DOHH2 (cell line): Measurements from ENCODE around the gene HLCS.

Experiments used
- H3F3A ChIP-seq: fragments of 200-600 bp; sonication (generic), shearing (Covaris generic); 2 replicates; pipeline ENCODE4 v1.6.0; 2016; ENCODE audit warnings: antibody characterized with exemption, mild to moderate bottlenecking; ENCODE audit not compliant: control insufficient read depth, insufficient read depth
- H3K27ac ChIP-seq: fragments of 200-600 bp; sonication (generic); 2 replicates; pipeline ENCODE4 v1.5.1; 2014; ENCODE audit warnings: low read depth, mild to moderate bottlenecking, low read length, moderate library complexity
- H3K27me3 ChIP-seq: fragments of 200-600 bp; sonication (generic); 2 replicates; pipeline ENCODE4 v1.6.1; 2014; ENCODE audit warnings: mild to moderate bottlenecking, low read length, mixed read lengths; ENCODE audit not compliant: control insufficient read depth
- H3K36me3 ChIP-seq: fragments of 200-600 bp; sonication (generic); 2 replicates; pipeline ENCODE4 v1.6.1; 2014; ENCODE audit warnings: mild to moderate bottlenecking, low read length, moderate library complexity, mixed read lengths; ENCODE audit not compliant: control insufficient read depth
- H3K4me1 ChIP-seq: fragments of 200-600 bp; sonication (generic); 2 replicates; pipeline ENCODE4 v1.6.1; 2014; ENCODE audit warnings: mild to moderate bottlenecking, low read length, mixed read lengths; ENCODE audit not compliant: control insufficient read depth
- H3K4me2 ChIP-seq: fragments of 200-600 bp; sonication (generic); 2 replicates; pipeline ENCODE4 v1.6.0; 2014; ENCODE audit warnings: mild to moderate bottlenecking, low read length, moderate library complexity
- H3K4me3 ChIP-seq: fragments of 200-600 bp; sonication (generic); 2 replicates; pipeline ENCODE4 v1.5.1; 2014; ENCODE audit warnings: mild to moderate bottlenecking, low read length, mixed read lengths
- H3K79me2 ChIP-seq: fragments of 200-600 bp; sonication (generic); 2 replicates; pipeline ENCODE4 v1.6.1; 2014; ENCODE audit warnings: mild to moderate bottlenecking, low read length, mixed read lengths; ENCODE audit not compliant: control insufficient read depth
- H3K9me2 ChIP-seq: fragments of 200-600 bp; sonication (generic); replicated peaks from 2 replicates; pipeline ENCODE4 v1.6.1; 2014; ENCODE audit warnings: mild to moderate bottlenecking, low read length, mixed read lengths; ENCODE audit not compliant: control insufficient read depth
- H3K9me3 ChIP-seq: fragments of 200-600 bp; sonication (generic); 2 replicates; pipeline ENCODE4 v1.6.1; 2014; ENCODE audit warnings: antibody characterized with exemption, low read length, mixed read lengths; ENCODE audit not compliant: control insufficient read depth, insufficient read depth
- H4K20me1 ChIP-seq: fragments of 200-600 bp; sonication (generic); 2 replicates; pipeline ENCODE4 v1.6.0; 2014; ENCODE audit warnings: low read depth, mild to moderate bottlenecking, antibody characterized with exemption, low read length, moderate library complexity; ENCODE audit not compliant: control insufficient read depth, insufficient read depth
- EZH2phosphoT487 ChIP-seq: fragments of 200-600 bp; sonication (generic); IDR thresholded peaks from 2 replicates; pipeline ENCODE4 v1.6.1; 2017; ENCODE audit warnings: borderline replicate concordance, mild to moderate bottlenecking, antibody characterized with exemption, low read length, moderate library complexity, mixed read lengths
- TF ChIP-seq, protein P1 (sequence below): fragments of 200-600 bp; sonication (generic); IDR thresholded peaks from one replicate; pipeline ENCODE4 v1.5.1; 2014; ENCODE audit warnings: antibody characterized with exemption, mild to moderate bottlenecking, low read depth, low read length; ENCODE audit not compliant: poor library complexity, severe bottlenecking

The HLCS gene

DNA sequence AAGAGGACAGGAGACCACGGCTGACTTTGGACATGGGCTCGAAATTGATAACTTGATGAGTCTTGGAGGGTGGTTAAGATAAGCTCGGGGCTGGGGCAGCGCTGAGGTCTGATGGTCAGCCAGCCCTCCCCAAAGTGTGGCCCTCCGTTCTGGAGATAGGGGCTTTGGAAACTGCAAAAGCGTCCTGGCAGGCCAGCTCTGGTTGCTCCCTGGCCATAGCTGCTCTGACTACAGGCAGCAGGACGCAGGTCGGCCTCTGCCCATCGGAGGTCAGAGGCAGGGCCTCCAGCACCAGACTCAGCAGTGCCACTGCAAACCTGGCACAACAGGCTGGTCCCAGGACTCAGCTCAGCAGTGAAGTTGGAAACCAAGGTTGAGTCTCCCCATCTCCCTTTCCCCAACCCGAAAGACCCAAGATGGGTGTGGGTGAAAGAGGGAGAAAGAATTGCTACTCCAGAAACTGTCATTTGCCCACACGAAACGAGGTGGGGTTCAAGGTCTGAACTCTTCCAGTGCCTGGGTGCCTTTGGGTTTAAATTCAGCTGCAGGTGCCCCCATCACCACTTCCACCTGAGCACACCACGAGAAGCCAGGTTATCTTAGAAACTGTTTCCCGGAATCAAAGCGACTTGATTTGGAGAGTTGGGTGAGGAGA, 262.7 kb downstream of the HLCS start:
- peaks cover 28% of the 10 kb centered on the region for H3K27me3 ChIP-seq
- no peak for TF ChIP-seq EZH2phosphoT487
- TF ChIP-seq, protein P1, sequence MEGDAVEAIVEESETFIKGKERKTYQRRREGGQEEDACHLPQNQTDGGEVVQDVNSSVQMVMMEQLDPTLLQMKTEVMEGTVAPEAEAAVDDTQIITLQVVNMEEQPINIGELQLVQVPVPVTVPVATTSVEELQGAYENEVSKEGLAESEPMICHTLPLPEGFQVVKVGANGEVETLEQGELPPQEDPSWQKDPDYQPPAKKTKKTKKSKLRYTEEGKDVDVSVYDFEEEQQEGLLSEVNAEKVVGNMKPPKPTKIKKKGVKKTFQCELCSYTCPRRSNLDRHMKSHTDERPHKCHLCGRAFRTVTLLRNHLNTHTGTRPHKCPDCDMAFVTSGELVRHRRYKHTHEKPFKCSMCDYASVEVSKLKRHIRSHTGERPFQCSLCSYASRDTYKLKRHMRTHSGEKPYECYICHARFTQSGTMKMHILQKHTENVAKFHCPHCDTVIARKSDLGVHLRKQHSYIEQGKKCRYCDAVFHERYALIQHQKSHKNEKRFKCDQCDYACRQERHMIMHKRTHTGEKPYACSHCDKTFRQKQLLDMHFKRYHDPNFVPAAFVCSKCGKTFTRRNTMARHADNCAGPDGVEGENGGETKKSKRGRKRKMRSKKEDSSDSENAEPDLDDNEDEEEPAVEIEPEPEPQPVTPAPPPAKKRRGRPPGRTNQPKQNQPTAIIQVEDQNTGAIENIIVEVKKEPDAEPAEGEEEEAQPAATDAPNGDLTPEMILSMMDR, result no peak
- H3K4me1 ChIP-seq, result no peaks in the 10 kb centered on the region
- no peaks in the 10 kb centered on the region for H3K9me2 ChIP-seq
- no peaks in the 10 kb centered on the region for H3K79me2 ChIP-seq
- H3K36me3 ChIP-seq, result no peaks in the 10 kb centered on the region
- no peak overlapping the region for H3K4me3 ChIP-seq
- no peaks in the 10 kb centered on the region for H4K20me1 ChIP-seq
- no peak overlapping the region for H3K4me2 ChIP-seq
- no peaks in the 10 kb centered on the region for H3F3A ChIP-seq
- H3K27ac ChIP-seq, result no peak overlapping the region
- peaks cover 2% of the 10 kb centered on the region; the same call in 1 of the 2 replicates for H3K9me3 ChIP-seq

GRCh38 chr21:36703123-36703522, 263.3 kb downstream of the HLCS start:
- TF ChIP-seq, protein P1, result no peak
- TF ChIP-seq EZH2phosphoT487, result no peak
- H3K4me1 ChIP-seq, result no peaks in the 10 kb centered on the region
- H3K9me3 ChIP-seq, result peaks cover 2% of the 10 kb centered on the region; the same call in 1 of the 2 replicates
- H3F3A ChIP-seq, result no peaks in the 10 kb centered on the region
- H3K4me2 ChIP-seq, result no peak overlapping the region
- no peaks in the 10 kb centered on the region for H3K79me2 ChIP-seq
- H3K36me3 ChIP-seq, result no peaks in the 10 kb centered on the region
- no peaks in the 10 kb centered on the region for H4K20me1 ChIP-seq
- peaks cover 28% of the 10 kb centered on the region for H3K27me3 ChIP-seq
- H3K27ac ChIP-seq, result no peak overlapping the region
- no peaks in the 10 kb centered on the region for H3K9me2 ChIP-seq
- no peak overlapping the region for H3K4me3 ChIP-seq

- Histone ChIP-seq H3F3A (no peaks in the 10 kb centered on the region), H3K9me2 (no peaks in the 10 kb centered on the region), H3K4me3 (no peak overlapping the region), H3K4me1 (no peaks in the 10 kb centered on the region), H3K4me2 (no peak overlapping the region), H3K79me2 (no peaks in the 10 kb centered on the region), H3K36me3 (no peaks in the 10 kb centered on the region), H3K9me3 (peaks cover 2% of the 10 kb centered on the region; the same call in 1 of the 2 replicates), H3K27ac (no peak overlapping the region), H3K27me3 (peaks cover 28% of the 10 kb centered on the region), H4K20me1 (no peaks in the 10 kb centered on the region)
- TF ChIP-seq, protein P1, result no peak
- TF ChIP-seq EZH2phosphoT487, result no peak
Observed at GRCh38 chr21:36702622-36702968, 263.9 kb downstream of the HLCS start.
